NCI-H748 (cell line): ENCODE results near the gene NFIA.
"Not testable (repeated sequence)": the region's sequence is repeated elsewhere in the genome, so short reads cannot be mapped to it uniquely, and the experiment has no call there.

Experiments used
- DNase-seq: peaks from one replicate; lab custom pipeline; 2025; ENCODE audit not compliant: unreplicated experiment; lab: John Stamatoyannopoulos, UW

The NFIA gene

DNA sequence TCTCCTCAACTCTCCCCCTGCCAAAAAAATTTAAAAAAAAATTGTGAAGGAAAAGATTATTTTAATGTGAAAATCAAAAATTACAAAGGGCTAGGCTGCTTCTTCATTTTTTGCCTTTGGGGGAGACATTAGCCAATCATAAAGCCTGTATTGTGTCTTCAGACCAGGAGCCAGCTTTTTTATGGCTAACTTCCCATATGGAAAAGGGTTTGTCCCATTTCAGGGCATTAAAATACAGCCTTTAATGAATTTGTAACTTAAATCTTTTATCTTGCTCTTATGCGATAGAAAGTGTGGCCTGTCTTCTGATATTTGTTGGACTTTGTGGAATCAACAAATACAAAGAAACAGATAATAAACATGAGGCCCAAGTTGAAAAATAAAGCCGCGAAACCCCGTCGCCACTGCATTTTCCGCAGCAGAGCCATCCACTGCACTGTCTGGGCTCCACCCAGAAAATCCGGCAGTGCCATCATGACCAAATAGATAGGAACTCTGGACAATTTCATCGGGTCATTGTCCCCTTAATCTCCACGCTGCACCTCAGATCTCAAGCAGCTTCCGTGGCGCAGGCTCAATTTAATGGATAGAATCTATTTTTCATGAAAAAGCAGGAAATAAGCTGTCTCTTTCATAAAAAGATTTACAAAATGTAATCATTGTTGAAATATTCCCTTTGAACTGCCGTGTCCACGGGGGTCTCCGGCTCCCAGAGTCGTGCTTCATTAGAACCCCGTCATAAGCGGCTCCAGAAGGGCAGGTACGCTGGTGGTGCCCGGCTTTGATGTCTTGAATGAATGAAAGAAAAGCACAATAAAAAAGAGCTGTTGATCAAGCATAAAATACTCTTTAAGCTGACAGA, 365.0 kb downstream of the NFIA start:
- DNase-seq = no peak

DNA sequence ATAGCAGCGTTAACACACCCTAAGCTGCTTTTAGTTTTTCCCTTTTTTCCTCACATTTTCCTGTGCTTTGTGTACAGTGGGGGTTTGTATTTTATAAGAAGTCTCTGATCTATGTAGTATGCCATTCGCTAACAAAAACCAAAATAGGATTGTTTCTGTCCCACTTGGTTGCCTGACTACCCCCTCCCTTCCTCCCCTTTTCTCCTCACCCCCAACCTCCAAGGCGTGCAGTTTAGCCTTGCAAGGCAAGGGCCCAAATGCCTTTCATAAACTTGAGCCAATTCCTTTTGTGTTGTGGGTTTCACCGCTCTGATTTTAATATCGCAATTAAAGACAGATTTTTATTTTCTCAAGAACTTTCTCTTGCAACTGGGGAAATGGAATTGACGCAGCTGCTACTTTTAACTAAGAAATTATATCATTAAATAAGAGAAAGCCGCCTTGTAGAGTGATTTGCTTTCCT, 365.6 kb downstream of the NFIA start:
- DNase-seq = no peak

DNA sequence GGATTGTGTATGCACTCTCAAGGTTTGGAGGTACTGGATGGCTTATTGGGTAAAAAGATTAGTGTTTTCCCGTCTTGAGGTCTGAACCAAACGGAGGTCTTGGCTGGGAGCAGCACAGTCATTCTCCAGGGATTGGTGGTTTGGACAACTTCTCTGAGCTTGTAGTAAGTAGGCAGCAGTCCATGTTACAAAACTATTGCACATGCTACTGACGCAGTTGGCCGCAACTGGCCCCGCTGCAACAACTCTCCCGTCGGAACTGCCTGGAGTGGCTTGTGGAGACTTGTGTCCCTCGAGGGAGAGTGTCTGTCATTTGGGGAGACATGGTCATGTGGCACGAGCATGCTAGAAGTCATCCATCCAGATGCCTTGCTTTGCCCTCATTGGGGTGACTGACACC, 366.6 kb downstream of the NFIA start:
- no peak for DNase-seq

DNA sequence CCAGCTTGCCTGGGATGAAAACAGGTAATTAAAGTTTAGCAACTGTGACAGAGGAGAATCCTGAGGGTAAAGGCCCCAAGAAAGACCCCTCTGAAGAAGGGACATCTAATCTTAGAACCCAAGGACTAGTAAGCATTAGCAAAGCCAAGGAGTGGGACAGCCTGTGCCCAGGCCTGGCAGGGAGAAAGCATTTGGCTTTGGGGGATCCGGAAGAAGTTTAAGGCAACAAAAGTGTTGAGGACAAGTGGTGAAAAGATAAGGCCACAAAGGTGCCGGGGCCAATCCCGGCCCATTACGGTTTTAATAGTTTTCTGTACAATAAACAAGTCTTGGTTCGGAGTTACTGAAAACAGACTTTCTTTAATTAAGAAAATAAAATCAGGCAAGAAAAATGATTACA, 367.0 kb downstream of the NFIA start:
- DNase-seq = no peak

DNA sequence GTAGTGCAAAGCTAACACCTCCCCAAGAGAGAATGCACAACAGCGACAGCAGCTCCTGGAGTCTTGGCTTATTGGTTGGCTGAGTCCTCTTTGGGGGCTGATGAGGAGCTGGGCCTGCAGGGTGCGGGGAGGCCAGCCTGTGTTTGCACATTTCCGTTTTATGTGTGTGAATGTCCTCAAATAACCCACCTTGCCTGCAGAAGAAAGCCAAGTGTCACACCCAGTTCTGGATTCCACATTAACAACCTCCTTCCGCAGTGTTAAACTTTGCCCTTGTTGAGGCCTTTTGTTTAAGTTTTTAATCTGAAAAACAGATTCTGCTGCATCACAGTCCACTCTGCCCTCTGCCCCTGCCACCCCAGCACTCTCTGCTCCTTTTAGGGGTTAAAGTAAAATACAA, 368.1 kb downstream of the NFIA start:
- DNase-seq = no peak

DNA sequence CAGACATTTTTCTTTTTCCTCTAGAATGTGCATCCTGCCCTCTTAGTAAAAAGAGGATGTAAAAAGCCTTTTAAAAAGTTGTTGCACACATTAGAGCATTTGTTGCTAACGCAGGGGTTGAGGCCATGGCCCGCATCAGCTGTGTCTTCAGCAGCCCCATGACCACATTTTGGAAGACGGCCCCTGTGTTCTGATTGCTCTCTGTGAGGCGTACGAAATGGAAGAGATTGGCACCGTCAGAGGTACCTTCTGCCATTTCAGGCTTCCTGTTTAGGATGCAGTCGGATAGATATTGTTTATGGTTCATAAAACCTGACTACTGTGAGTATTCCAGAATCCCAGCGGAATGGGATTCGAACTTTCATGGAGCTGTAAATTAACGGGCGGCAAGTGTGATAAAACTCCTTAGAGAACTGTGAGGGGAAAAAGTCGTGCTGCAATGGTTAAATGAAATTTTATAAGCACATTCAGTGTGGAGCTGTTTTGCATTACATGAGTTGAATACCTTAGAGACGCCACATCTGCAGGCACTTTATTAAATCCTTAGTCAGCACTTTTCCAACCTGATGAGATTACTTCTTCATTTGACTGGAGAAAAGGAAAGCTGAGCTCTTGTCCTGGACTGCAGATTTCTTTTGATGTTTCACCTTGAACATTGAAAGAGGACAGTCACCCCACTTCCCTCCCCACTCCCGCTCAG, 368.7 kb downstream of the NFIA start:
- no peak for DNase-seq

DNA sequence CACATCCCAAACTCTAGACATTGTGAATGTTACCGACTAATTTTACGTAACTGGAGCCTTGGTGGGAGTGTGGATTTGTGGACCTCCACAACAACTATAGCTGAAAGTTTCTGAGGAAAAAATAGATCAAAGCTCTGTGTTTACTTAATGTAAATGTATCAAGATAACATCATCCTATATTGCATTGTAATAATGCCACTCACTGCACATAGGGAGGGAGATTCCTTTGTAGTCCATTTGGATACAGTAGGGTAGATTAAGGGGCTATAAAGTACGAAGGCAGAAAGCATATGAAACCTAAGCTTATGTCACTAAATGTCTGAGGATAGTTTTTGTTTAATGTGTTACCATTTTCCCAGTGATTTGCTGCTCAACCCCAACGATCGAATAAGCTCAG, 369.2 kb downstream of the NFIA start:
- DNase-seq = no peak

DNA sequence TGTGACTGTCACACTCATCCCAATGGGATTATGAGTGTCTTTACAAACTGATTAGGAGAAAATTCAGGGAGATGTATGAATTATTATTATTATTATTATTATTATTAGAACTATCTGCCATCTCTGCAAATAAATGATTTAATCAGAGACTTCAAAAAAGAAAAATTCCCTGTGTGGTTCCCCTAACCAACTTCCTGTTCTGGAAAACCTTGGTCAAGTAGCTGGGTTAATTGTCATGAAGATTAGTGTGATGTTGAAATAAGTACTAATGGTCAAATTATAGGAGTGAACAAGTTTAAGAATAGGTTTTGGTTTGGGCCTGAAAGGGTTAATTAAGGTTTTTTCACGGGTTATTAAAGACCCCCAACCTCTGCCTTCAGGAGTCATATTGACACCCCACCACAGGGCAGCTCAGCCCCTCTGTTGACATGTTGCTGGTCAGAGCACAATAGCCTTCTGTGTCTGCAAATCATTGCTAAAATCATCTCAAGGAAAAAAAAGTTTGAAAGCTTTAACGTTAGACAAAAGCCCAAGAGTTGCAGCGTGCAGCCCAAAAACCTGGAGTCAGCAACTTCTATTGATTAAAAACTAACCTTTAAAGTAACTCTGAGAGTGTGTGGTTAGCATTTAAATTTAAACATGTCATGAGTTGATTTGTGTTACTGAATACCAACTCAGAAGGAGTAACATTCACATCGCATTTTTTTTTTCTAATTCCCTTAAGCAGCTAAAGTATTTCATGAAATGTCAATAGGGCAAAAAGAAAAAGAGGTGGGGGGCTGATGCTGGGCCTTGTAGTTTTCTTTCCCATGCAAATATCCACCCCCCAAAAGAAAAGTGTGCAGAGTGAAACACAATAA, 370.0 kb downstream of the NFIA start:
- DNase-seq = no peak

DNA sequence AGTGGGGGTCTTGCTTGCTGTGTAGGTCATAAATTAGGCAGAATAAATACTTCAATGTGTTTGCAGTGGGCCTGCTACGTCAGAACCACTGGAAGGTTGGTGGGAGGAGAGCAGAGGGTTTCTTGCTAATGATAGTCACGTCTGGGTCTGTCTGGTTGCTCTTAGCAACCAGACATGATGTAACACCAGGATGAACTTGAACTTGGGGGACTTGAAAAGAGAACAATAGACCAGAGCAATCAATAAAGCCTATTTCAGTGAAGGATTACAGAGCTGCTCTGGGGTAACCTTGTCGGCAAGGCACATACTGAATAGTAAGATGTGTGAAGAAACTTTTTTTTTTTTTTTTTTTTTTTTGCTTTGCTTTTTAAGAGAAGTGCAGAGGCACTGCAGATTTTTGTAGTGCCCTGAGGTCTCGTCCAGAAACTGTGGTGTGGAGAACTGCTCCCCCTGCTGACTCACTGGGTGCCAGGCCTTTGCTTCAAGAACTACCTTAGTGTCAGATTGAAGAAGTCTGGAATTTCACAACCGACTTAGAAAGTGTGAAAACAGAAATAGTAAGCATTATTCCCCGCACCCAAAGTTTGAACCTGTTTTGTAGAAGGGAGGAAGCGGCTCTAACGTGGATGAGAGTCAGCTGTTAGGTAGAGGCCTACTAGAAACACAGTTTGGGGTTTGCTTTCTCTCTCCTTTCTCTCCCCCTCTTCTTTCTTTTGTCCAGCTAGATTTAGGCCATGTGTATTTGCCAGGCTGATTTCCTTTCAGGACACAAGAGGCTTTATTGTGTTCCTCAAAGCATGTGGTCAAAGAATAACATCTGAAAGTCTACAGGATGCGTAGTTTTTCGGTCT, 371.0 kb downstream of the NFIA start:
- peak; percentile 92 for DNase-seq

DNA sequence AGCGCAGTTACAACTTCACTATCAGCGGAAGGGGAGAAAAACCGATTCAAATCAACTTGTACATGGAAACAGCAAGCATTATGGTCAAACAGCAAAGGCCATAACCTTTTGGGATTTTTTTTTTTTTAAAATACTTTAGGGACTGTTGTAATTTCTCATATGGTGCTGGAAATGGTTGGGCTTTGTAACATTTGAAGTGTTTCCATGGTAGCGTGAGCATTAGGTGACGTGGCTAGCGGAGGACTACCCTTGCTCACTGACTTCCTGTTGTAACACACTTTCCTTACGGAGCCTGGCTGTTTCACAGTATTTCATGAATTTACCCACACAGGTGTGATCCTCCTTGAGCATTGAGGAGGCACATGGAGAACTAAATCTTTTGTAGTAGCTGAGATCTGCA, 373.0 kb downstream of the NFIA start:
- DNase-seq = peak; percentile 20

DNA sequence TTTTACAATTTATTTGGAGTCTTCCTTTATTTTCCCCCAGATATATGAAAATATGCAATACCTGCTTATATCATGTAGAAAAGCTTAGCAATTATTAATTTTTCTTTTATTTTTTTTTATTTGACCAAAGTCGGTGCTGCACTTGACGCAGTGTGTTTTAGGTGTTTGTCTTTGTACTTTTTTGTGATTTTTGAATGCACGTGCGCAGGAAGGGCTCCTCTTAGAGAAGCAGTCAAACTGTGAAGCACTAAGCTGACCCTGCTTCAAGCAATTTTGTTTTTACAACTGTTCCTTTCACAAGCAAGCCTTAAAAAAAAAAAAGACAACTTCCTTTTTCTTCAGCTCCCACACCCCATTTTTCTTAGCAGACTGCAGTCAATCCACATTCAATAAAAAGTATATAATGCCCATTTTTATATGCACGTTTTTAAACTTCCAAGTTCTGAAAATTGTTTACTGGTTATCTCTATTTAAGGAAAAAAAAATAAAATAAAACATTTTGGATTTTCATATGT, 375.2 kb downstream of the NFIA start:
- DNase-seq = no peak

DNA sequence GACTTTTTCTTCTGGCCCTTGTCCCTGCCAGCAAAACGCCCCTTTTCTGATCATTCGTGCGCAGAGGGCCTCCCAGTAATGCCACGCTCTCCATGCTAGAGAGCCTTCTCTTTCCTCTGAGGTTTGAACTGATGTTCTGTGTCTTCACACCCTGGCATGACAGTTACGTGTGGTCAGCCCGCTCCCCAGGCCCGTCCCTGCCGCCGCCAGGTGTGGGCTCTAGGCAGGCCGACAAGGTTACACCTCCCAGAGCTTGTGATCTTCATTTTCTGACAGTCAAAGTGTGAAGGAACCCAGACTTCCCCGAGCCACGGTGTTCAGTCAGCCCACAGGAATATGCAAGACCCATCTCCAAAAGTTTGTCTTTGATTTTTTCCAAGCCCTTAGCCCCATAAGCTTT, 377.0 kb downstream of the NFIA start:
- DNase-seq = no peak

DNA sequence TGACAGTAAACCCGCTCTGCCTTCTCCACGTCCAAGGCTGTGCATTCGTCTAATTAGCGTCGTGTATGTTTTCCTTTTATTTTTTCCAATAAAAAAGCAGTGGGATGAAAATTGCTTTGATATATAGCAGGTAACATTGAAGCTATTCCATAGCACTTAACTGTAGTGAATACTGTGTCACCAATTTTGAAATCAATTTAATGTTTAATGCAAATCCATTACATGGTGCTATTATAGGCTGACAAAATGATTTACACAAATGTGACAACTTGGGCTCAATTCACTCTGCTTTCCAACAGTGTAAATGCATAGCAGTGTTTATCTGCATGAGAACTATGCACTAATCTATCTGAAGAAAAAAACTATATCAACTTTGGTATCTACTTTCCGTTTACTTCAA, 377.8 kb downstream of the NFIA start:
- no peak for DNase-seq

DNA sequence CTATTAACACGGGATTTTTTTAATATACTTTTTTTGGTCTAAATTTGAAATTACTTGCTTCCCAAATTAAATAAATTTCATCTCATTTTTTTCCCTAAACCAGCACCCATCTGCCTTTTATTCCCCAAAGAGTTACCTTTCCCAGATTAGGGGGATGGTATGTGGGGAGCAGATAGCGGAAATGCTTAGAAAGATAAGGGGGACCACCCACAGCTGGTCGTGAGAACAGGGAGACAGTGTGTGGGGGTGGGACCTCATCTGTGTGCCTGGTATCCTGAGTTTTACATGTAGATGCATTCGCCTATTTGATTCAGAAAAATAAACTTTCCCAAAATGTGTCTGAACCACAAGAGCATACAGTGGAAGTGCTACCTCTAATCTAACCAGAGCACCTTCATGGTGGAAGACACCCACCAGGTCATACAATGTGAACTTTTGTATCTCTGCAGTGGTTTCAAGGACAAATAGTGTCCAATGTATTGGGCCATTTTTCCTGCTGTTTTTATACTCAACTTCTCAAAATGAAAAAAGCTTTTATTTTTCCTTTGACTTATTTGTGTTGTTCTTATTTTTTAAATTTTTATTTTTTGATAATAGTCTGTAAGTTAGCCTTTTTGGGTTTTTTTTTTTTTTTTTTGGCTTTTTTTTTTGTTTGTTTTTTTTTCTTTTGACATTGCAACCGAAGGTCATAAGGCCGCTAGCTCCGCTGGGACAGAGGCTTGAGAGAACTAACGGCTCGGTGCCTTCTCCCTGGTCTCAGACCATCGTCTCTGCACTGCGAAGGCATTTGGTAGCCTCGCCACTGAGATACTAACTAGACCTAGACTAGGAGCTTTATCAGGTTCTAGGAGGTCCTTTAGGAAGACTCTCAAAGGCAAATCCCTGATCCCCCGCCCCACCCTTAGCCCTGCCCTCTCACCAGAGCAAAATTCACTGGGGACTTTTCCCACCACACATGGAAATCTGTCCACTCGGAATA, 379.3 kb downstream of the NFIA start:
- no peak for DNase-seq

DNA sequence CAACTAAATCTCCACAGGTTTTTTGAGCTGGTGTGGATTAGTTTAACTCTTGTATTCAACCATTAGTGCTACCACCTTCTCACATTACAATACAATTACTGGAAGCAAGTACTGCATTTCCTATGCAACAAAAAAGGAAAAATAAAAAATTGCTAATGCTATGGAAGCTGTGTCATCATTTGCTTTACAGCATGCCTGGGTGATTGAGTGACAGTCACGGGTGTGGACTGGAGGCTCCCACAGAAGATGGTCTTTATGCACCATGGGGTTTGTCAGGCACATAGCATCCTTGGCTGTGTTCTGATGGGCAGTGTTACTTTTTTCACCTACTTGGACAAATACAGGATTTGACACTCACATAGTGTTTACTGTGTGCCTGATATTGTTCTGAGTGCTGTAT, 380.3 kb downstream of the NFIA start:
- DNase-seq = no peak

DNA sequence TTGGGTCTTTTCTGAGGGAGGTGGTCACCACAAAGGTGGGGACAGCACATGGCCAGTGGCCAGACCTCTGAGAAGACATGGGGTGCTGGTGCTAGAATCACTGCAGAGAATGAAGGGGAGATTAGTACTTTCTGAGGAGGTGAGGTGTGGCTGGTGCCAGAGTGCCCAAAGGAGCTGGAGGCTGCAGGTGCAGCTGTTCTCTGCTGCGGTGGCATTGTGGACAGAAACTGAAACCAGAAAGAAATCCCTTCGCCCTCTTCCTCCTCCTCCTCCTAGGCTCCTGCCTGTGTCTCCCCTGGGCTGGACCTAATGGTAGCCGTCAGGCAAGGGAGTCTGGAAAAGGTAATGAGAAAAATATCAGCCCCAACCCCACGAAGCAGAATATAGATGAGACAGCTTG, 380.9 kb downstream of the NFIA start:
- no peak for DNase-seq

DNA sequence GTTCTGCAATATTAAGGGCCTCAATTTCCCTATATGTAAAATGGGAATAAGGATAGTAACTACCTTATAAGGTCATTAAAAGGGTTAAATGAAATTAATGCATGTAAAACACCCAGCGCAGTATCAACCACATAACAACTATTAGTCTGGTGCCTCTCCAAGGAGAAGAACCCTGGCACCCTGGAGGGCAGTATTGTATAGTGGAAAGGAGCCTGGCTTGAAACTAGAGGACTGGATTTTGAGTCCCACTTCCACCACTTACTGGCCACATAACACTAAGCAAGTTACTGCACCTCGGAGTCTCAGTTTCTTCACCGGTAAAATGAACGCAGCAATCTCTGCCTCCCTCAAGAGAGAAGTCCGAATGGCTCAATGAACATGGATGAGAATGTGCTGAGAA, 385.5 kb downstream of the NFIA start:
- DNase-seq = not testable (repeated sequence)

DNA sequence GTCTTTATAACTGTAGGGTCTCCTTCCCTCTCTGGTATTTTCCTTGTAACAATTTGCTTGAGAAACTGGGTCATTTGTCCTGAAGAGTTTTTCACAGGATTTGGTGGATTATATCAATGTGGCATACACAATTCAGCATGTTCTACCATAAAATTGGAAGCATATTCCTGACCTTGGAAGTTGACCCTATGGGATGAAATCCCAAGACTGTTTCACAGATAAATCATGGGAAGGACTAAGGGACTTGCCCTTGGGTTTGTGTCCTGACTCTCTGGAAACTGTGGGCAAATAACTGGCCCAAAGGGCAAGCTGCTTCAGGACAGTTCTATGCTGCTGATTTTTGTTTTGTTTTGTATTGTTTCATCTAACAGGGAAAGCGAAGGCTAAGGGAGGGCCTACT, 387.0 kb downstream of the NFIA start:
- DNase-seq = no peak

DNA sequence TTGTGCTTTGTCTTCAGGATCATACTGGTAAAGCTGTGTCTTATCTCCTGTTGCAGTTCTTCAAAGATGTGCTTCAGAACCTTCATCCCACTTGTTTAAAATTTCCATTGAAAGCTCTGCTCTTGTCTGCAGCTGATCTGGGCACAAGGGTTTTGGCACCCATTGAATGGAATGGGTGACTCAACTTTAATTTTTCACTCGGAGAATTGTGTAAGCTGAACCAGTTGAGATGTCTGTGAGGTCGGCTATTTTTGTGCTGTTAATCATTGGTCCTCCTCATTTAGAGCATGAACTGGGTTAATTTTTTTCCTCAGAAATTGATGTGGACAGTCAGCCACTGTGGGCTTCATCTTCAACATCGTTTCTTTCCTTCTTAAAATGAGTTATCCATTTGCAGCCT, 390.5 kb downstream of the NFIA start:
- no peak for DNase-seq
